Liver (tissue), 9 donors: ENCODE measurements around the gene RALB. TPM values are rescaled to one million over a fixed set of nuclear protein-coding genes. Genes with fewer than 3 reads are reported as not detected.

ENCODE experiments used
- DNase-seq: peaks from one replicate; pipeline ENCODE4 v3.0.0-alpha.2; 2017; ENCODE audit warnings: low spot score
- H3K27ac ChIP-seq, 2 donors: one replicate each; pipeline ENCODE4 v1.7.0; 2013; ENCODE audit warnings: inconsistent platforms in 2 of 2, low read length in 2 of 2, control low read depth in 1 of 2, low read depth in 1 of 2, mild to moderate bottlenecking in 1 of 2
- H3K27me3 ChIP-seq, 4 donors: one replicate each; pipeline versions ENCODE4 v1.6.1 to v1.7.0; 2013; ENCODE audit warnings: low read length in 3 of 4, inconsistent platforms in 1 of 4, mild to moderate bottlenecking in 1 of 4, moderate library complexity in 1 of 4; ENCODE audit not compliant: control insufficient read depth in 4 of 4, insufficient read depth in 4 of 4
- H3K36me3 ChIP-seq, 4 donors: one replicate each; pipeline versions ENCODE4 v1.6.1 to v1.7.0; 2013; ENCODE audit warnings: low read length in 3 of 4, mild to moderate bottlenecking in 3 of 4, low read depth in 1 of 4, moderate library complexity in 1 of 4; ENCODE audit not compliant: control insufficient read depth in 4 of 4, insufficient read depth in 3 of 4
- H3K4me1 ChIP-seq, 4 donors: one replicate each; pipeline versions ENCODE4 v1.6.1 to v1.7.0; 2013; ENCODE audit warnings: low read length in 3 of 4, mild to moderate bottlenecking in 3 of 4, moderate library complexity in 1 of 4; ENCODE audit not compliant: control insufficient read depth in 4 of 4, insufficient read depth in 4 of 4
- H3K4me3 ChIP-seq, 3 donors: one replicate each; pipeline versions ENCODE4 v1.6.1 to v1.7.0; 2013; ENCODE audit warnings: low read length in 3 of 3, control low read depth in 1 of 3, low read depth in 1 of 3, mild to moderate bottlenecking in 1 of 3
- H3K9ac ChIP-seq, 2 donors: one replicate each; pipeline ENCODE4 v1.7.0; 2013; ENCODE audit warnings: low read length in 2 of 2, mild to moderate bottlenecking in 2 of 2, moderate library complexity in 2 of 2, control low read depth in 1 of 2, low read depth in 1 of 2
- H3K9me3 ChIP-seq, 4 donors: one replicate each; pipeline versions ENCODE4 v1.6.1 to v1.7.0; 2013; ENCODE audit warnings: low read length in 3 of 4; ENCODE audit not compliant: control insufficient read depth in 4 of 4
- EGR1 ChIP-seq, 2 donors: IDR thresholded peaks; 2 replicates each; pipeline ENCODE4 v1.6.1; 2016 to 2018; ENCODE audit warnings: antibody characterized with exemption in 2 of 2, low read depth in 2 of 2
- FOXA1 ChIP-seq: IDR thresholded peaks from 2 replicates; pipeline ENCODE4 v1.6.1; 2016; ENCODE audit warnings: antibody characterized with exemption
- FOXA2 ChIP-seq: IDR thresholded peaks from 2 replicates; pipeline ENCODE4 v1.6.1; 2016; ENCODE audit warnings: antibody characterized with exemption
- GABPA ChIP-seq, 2 donors: IDR thresholded peaks in 1 of 2; conservative IDR thresholded peaks in 1 of 2; 2 replicates each; pipeline ENCODE4 v1.6.1; 2016; ENCODE audit warnings: antibody characterized with exemption in 2 of 2, mild to moderate bottlenecking in 1 of 2, moderate library complexity in 1 of 2
- HNF4A ChIP-seq, 2 donors: conservative IDR thresholded peaks; 2 replicates each; pipeline ENCODE4 v1.6.1; 2016; ENCODE audit warnings: antibody characterized with exemption in 2 of 2, mild to moderate bottlenecking in 2 of 2
- HNF4G ChIP-seq: IDR thresholded peaks from 2 replicates; pipeline ENCODE4 v1.6.1; 2016; ENCODE audit warnings: antibody characterized with exemption
- JUND ChIP-seq, 2 donors: IDR thresholded peaks; 2 replicates each; pipeline ENCODE4 v1.6.1; 2016; ENCODE audit warnings: antibody characterized with exemption in 2 of 2
- RAD21 ChIP-seq, 2 donors: IDR thresholded peaks; 2 replicates each; pipeline ENCODE4 v1.6.1; 2016; ENCODE audit warnings: antibody characterized with exemption in 2 of 2, mild to moderate bottlenecking in 2 of 2
- RXRA ChIP-seq, 2 donors: IDR thresholded peaks; 2 replicates each; pipeline ENCODE4 v1.6.1; 2017 to 2018; ENCODE audit warnings: antibody characterized with exemption in 2 of 2, mild to moderate bottlenecking in 1 of 2
- SP1 ChIP-seq: IDR thresholded peaks from 2 replicates; pipeline ENCODE4 v1.6.1; 2018; ENCODE audit warnings: antibody characterized with exemption, mild to moderate bottlenecking
- TAF1 ChIP-seq: conservative IDR thresholded peaks from 2 replicates; pipeline ENCODE4 v1.6.1; 2016; ENCODE audit warnings: antibody characterized with exemption, mild to moderate bottlenecking
- YY1 ChIP-seq: IDR thresholded peaks from 2 replicates; pipeline ENCODE4 v1.6.1; 2016; ENCODE audit warnings: antibody characterized with exemption, mild to moderate bottlenecking
- WGBS: extraction: QIAGEN DNeasy Blood & Tissue Kit; methylation state at CpG from one replicate; pipeline ENCODE4 v1.1.7; 2013; 5-methylcytosine and 5-hydroxymethylcytosine counted together
- polyA plus RNA-seq, 2 donors: library from polyadenylated mRNA; stranded (reverse) in 1 of 2; unstranded in 1 of 2; fragments of 200-250 nt in 1 of 2; fragments of >200 nt in 1 of 2; fragmentation: Nextera tagmentation in 1 of 2; extraction: Ambion mirVana in 1 of 2; gene quantifications; one replicate each; pipeline versions ENCODE4 v1.2.1 to v1.2.3, GENCODE V29; 2013 to 2015
- total RNA-seq, 2 donors: library from RNA; depleted of rRNA; stranded (reverse); fragments of >200 nt; gene quantifications; one replicate each; pipeline ENCODE4 v1.2.3, GENCODE V29; 2014
- TF ChIP-seq, protein P1 (sequence below): IDR thresholded peaks from 2 replicates; pipeline ENCODE4 v1.6.1; 2016; ENCODE audit warnings: antibody characterized with exemption, mild to moderate bottlenecking
- TF ChIP-seq, protein P2 (sequence below): IDR thresholded peaks from 2 replicates; pipeline ENCODE4 v1.6.1; 2016; ENCODE audit warnings: antibody characterized with exemption
- TF ChIP-seq, protein P3 (sequence below): IDR thresholded peaks from 2 replicates; pipeline ENCODE4 v1.6.1; 2016; ENCODE audit warnings: antibody characterized with exemption
- TF ChIP-seq, protein P4 (sequence below): IDR thresholded peaks from 2 replicates; pipeline ENCODE4 v1.6.1; 2016; ENCODE audit warnings: antibody characterized with exemption
- TF ChIP-seq, protein P5 (sequence below): fragments of 150-350 bp; IDR thresholded peaks from 2 replicates; pipeline ENCODE4 v1.5.1; 2017; ENCODE audit warnings: improper control_type of control experiment, low read depth, low read length; ENCODE audit not compliant: missing input control
- donor health status: healthy.
- donor health status: healthy.
- donor health status: healthy.
- donor health status: healthy.
- donor health status: healthy.

Gene RALB
- total and polyA plus RNA-seq, 4 donors = 11.1 to 26.4 (median 20.1) TPM

DNA sequence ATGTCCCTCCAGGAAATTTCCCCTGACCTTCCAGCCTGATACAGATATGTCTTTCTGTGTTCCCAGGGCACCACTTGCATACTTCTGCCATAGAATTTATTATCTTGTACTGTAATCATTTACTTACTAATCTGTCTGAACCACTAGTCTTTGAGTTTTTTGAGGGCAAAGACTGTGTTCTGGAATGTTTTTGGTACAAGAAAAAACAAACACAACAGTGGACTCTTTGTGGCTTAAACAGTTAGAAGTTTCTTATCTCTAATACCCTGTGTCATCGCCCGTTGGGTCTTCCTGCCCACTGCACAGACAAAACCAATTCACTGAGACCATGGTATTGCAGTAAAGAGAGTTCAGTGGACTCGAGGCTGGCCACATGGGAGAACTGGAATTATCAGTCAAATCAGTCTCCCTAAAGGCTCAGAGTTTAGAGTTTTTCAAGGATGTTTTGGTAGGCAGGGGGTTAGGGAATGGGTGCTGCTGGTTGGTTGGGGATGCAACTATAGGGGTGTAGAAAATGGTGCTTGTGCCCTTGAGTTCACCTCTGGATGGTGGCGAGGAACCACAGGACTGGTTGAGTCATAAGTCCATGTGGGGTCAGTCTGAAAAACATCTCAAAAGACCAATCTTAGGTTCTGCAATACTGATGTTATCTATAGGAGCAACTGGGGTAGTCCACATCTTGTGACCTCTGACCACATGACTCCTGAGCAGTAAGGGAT, 20.3 kb downstream of the RALB start:
- no peak for TF ChIP-seq FOXA1
- TF ChIP-seq, protein P1, sequence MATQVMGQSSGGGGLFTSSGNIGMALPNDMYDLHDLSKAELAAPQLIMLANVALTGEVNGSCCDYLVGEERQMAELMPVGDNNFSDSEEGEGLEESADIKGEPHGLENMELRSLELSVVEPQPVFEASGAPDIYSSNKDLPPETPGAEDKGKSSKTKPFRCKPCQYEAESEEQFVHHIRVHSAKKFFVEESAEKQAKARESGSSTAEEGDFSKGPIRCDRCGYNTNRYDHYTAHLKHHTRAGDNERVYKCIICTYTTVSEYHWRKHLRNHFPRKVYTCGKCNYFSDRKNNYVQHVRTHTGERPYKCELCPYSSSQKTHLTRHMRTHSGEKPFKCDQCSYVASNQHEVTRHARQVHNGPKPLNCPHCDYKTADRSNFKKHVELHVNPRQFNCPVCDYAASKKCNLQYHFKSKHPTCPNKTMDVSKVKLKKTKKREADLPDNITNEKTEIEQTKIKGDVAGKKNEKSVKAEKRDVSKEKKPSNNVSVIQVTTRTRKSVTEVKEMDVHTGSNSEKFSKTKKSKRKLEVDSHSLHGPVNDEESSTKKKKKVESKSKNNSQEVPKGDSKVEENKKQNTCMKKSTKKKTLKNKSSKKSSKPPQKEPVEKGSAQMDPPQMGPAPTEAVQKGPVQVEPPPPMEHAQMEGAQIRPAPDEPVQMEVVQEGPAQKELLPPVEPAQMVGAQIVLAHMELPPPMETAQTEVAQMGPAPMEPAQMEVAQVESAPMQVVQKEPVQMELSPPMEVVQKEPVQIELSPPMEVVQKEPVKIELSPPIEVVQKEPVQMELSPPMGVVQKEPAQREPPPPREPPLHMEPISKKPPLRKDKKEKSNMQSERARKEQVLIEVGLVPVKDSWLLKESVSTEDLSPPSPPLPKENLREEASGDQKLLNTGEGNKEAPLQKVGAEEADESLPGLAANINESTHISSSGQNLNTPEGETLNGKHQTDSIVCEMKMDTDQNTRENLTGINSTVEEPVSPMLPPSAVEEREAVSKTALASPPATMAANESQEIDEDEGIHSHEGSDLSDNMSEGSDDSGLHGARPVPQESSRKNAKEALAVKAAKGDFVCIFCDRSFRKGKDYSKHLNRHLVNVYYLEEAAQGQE = no peak
- TF ChIP-seq, protein P2, sequence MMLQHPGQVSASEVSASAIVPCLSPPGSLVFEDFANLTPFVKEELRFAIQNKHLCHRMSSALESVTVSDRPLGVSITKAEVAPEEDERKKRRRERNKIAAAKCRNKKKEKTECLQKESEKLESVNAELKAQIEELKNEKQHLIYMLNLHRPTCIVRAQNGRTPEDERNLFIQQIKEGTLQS = no peak
- no peak for TF ChIP-seq EGR1 (IDR thresholded peaks at IDR 0.05; ENCODE audit: low read depth in 2 of 2)
- TF ChIP-seq, protein P3, sequence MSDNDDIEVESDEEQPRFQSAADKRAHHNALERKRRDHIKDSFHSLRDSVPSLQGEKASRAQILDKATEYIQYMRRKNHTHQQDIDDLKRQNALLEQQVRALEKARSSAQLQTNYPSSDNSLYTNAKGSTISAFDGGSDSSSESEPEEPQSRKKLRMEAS = no peak
- TF ChIP-seq HNF4A (conservative IDR thresholded peaks at IDR 0.05) = no peak
- TF ChIP-seq JUND (IDR thresholded peaks at IDR 0.05) = no peak
- TF ChIP-seq TAF1 = no peak
- no peak for TF ChIP-seq RAD21 (IDR thresholded peaks at IDR 0.05)
- TF ChIP-seq SP1 = no peak
- TF ChIP-seq HNF4G = no peak
- no peak for TF ChIP-seq GABPA (IDR thresholded peaks at IDR 0.05 in 1 of 2, conservative IDR thresholded peaks at IDR 0.05 in 1 of 2)
- H3K4me1 ChIP-seq = no peaks in the 10 kb centered on the region
- DNase-seq = no peak
- no peak overlapping the region for H3K4me3 ChIP-seq
- H3K9me3 ChIP-seq = no peaks in the 10 kb centered on the region
- no peak overlapping the region for H3K27ac ChIP-seq
- no peaks in the 10 kb centered on the region for H3K27me3 ChIP-seq
- no peaks in the 10 kb centered on the region for H3K36me3 ChIP-seq
- 69% methylated on average over 4 of the region's 4 CpGs for WGBS
- no peak overlapping the region for H3K9ac ChIP-seq

DNA sequence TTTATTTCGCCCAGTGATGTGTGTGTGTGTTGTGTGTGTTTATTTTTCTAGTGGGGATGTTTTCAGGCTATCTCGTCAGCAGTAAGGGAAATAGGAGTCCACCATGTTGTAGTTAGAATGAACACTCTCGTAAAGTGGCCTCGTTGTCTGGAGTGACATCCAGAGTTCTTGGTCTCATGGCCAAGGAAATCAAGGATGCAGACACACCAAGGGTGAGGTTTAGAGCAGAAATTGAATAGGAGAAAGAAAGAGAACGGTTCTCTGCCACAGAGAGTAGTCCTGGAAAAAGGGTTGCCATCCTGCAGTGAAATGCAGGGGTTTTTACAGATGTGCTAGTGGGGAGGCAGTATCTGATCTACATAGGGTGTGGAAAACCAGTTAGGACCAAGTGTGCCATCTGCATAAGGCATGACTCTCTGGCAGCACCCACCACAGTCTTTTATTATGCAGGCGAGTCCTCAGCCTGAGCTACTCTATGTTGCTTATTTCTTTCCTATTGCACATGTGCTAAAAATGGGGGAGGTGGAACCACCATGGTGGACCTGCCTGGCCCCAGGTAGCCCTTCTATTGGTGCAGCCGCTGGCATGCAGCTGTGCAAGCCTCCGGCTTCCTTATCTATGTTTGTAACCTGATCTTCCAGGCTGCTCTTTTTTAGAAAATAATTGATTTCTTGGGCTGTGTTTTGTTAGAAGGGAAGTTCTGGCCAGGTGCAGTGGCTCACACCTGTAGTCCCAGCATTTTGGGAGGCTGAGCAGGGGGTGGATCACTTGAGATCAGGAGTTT, 23.2 kb downstream of the RALB start:
- H3K9ac ChIP-seq = no peak overlapping the region

More for the DNA sequence above, 23.2 kb downstream of the RALB start:
- Histone ChIP-seq H3K36me3 (peaks cover 0 to 8% (median 5%) of the 10 kb centered on the region in 4 donors), H3K27me3 (no peaks in the 10 kb centered on the region), H3K9me3 (no peaks in the 10 kb centered on the region), H3K4me3 (no peak overlapping the region), H3K27ac (no peak overlapping the region), H3K4me1 (no peaks in the 10 kb centered on the region)
- DNase-seq = no peak
- WGBS = 88% methylated on average over 8 of the region's 8 CpGs
- TF ChIP-seq, protein P2 = no peak
- no peak for TF ChIP-seq TAF1
- TF ChIP-seq, protein P4, sequence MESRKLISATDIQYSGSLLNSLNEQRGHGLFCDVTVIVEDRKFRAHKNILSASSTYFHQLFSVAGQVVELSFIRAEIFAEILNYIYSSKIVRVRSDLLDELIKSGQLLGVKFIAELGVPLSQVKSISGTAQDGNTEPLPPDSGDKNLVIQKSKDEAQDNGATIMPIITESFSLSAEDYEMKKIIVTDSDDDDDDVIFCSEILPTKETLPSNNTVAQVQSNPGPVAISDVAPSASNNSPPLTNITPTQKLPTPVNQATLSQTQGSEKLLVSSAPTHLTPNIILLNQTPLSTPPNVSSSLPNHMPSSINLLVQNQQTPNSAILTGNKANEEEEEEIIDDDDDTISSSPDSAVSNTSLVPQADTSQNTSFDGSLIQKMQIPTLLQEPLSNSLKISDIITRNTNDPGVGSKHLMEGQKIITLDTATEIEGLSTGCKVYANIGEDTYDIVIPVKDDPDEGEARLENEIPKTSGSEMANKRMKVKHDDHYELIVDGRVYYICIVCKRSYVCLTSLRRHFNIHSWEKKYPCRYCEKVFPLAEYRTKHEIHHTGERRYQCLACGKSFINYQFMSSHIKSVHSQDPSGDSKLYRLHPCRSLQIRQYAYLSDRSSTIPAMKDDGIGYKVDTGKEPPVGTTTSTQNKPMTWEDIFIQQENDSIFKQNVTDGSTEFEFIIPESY = no peak
- TF ChIP-seq FOXA2 = no peak
- no peak for TF ChIP-seq FOXA1
- TF ChIP-seq, protein P5, sequence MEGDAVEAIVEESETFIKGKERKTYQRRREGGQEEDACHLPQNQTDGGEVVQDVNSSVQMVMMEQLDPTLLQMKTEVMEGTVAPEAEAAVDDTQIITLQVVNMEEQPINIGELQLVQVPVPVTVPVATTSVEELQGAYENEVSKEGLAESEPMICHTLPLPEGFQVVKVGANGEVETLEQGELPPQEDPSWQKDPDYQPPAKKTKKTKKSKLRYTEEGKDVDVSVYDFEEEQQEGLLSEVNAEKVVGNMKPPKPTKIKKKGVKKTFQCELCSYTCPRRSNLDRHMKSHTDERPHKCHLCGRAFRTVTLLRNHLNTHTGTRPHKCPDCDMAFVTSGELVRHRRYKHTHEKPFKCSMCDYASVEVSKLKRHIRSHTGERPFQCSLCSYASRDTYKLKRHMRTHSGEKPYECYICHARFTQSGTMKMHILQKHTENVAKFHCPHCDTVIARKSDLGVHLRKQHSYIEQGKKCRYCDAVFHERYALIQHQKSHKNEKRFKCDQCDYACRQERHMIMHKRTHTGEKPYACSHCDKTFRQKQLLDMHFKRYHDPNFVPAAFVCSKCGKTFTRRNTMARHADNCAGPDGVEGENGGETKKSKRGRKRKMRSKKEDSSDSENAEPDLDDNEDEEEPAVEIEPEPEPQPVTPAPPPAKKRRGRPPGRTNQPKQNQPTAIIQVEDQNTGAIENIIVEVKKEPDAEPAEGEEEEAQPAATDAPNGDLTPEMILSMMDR = no peak
- TF ChIP-seq EGR1 (IDR thresholded peaks at IDR 0.05; ENCODE audit: low read depth in 2 of 2) = no peak
- TF ChIP-seq RAD21 (IDR thresholded peaks at IDR 0.05) = no peak
- TF ChIP-seq, protein P3 = no peak
- no peak for TF ChIP-seq JUND (IDR thresholded peaks at IDR 0.05)
- no peak for TF ChIP-seq RXRA (IDR thresholded peaks at IDR 0.05)
- TF ChIP-seq YY1 = no peak
- TF ChIP-seq, protein P1 = no peak
